ENCODE measurements around the gene MVB12B.

MVB12B gene

DNA sequence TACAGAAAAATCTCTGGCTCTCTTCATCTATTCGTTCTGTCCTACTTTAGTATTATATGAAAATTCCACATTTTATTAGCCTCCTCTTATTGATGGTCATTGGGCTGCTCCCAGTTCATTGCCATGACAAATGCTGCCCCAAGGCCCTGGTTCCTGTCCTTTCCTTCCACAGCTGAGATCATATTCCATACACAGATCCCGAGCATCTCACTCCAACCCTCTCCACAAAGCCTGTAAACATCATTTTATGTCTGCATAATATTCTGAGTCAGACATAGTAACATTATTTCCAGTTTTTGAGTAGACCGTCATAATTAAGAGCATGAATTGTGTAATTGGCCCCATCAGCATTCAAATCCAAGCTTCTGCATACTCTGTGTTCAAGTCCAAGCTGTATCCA, 86.3 kb downstream of the MVB12B start:
- DNase-seq (ENCODE audit: low spot score): no peak
- TF ChIP-seq, protein P1, sequence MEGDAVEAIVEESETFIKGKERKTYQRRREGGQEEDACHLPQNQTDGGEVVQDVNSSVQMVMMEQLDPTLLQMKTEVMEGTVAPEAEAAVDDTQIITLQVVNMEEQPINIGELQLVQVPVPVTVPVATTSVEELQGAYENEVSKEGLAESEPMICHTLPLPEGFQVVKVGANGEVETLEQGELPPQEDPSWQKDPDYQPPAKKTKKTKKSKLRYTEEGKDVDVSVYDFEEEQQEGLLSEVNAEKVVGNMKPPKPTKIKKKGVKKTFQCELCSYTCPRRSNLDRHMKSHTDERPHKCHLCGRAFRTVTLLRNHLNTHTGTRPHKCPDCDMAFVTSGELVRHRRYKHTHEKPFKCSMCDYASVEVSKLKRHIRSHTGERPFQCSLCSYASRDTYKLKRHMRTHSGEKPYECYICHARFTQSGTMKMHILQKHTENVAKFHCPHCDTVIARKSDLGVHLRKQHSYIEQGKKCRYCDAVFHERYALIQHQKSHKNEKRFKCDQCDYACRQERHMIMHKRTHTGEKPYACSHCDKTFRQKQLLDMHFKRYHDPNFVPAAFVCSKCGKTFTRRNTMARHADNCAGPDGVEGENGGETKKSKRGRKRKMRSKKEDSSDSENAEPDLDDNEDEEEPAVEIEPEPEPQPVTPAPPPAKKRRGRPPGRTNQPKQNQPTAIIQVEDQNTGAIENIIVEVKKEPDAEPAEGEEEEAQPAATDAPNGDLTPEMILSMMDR (IDR thresholded peaks at IDR 0.05; ENCODE audit: extremely low read depth, insufficient read depth, missing control alignments): no peak
- in situ Hi-C loops (cut with MboI; ENCODE audit: low pct_unique_long_range_greater_than_20kb, low sequenced_read_pairs, unreplicated experiment): no loop called here

DNA sequence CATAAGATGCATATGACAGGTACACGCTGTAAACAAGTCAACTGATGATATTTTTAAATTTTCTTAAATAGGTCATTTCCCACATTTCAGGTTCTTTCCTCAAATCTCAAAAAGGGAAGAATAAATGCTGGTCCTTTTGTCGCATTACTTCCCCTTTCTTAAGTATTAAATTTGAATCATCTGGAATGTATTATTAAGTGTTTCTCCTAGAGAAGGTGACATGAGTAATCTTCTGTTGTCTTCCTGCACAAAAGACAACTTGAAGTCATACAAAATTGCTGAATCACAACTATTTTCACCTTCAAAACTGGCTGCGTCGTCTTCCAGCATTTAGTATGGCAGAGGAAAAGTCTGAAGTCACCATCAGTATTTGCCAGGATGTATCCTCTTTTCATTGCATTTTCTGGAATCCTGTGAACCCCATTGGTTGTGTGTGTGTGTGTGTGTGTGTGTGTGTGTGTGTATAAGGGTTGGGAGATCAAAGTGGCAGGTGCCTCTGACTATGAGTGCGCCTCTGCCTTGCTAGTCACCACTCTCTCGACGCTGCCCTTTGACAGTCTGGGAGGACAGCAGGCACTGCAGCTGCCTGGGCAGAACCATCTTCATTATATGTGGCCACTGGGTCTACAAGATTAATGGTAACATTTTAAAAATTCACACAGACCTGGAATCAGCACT, 86.9 kb downstream of the MVB12B start:
- TF ChIP-seq, protein P1 (IDR thresholded peaks at IDR 0.05; ENCODE audit: extremely low read depth, insufficient read depth, missing control alignments): no peak
- no peak for DNase-seq (ENCODE audit: low spot score)
- in situ Hi-C loops (cut with MboI; ENCODE audit: low pct_unique_long_range_greater_than_20kb, low sequenced_read_pairs, unreplicated experiment): no loop called here

DNA sequence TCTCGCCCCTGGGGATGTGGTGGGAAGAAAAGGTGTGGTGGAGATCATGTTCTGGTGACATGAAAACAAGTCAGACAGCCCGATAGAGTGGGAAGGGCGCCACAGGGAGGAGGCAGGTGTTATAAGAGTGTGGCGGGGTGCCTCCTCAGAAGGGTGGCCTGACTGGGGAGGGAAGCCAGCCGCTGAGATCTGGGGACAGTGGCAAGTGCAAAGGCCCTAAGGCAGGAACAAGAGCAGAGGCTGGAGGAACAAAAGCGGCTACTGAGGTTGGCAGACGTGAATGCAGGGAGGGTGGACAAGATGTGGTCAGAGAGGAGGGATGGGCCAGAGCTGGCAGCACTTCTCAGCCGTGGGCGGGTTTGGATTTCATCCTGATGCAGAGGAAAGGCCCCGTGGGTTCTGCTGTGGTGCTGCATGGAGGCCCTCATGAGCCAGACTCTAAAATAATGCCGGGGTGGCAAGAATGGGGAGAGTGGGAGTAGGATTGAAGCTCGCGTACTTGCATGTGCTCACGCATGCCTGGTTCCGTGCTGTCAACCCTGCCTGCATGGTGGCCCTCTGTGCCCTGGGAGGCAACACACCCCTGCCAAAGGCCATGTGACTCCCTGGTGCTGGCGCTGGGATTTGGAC, 89.2 kb downstream of the MVB12B start:
- in situ Hi-C loops (cut with MboI; ENCODE audit: low pct_unique_long_range_greater_than_20kb, low sequenced_read_pairs, unreplicated experiment): no loop called here
- no peak for DNase-seq (ENCODE audit: low spot score)
- TF ChIP-seq, protein P1 (IDR thresholded peaks at IDR 0.05; ENCODE audit: extremely low read depth, insufficient read depth, missing control alignments): no peak

DNA sequence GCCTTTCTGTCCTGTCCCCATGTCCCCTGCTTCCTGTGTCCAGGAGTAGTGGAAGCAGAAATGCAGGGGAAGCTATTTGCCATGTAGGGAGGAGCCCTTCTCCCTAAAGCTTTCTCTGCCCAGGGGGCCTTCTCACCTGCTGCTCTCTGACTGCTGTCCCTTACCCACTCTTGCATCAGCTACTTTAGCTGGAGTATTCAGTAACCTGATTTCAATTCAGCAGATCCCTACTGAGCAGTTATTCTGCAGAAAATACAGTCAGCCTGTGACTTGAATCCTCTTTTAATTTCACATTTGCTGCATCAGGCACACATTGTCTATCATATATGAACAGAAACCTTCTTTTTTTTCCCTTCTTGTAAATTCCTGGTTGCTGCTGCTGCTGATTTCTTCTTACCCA, 90.4 kb downstream of the MVB12B start:
- no peak for DNase-seq (ENCODE audit: low spot score)
- TF ChIP-seq, protein P1 (IDR thresholded peaks at IDR 0.05; ENCODE audit: extremely low read depth, insufficient read depth, missing control alignments): no peak
- in situ Hi-C loops (cut with MboI; ENCODE audit: low pct_unique_long_range_greater_than_20kb, low sequenced_read_pairs, unreplicated experiment): no loop called here

DNA sequence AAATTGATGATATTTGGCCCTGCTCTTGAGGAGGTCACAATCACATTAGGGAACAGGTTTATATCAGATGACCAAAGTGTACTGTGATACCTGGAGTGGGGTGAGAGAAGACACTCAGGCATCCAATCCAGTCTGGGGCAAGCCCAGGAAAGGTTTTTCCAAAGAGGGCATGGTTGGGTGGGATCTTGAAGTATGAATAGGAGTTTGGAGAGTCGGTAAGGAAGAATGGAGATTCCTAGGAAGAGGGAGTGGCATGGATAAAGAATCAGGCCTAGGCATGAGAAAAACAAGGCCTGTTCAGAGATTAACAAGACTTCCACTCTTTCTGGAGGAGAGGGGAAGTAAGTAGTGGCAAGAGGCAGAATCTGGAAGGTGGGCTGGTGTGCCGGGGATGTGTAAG, 91.1 kb downstream of the MVB12B start:
- TF ChIP-seq, protein P1 (IDR thresholded peaks at IDR 0.05; ENCODE audit: extremely low read depth, insufficient read depth, missing control alignments): no peak
- no peak for DNase-seq (ENCODE audit: low spot score)
- in situ Hi-C loops (cut with MboI; ENCODE audit: low pct_unique_long_range_greater_than_20kb, low sequenced_read_pairs, unreplicated experiment): no loop called here

DNA sequence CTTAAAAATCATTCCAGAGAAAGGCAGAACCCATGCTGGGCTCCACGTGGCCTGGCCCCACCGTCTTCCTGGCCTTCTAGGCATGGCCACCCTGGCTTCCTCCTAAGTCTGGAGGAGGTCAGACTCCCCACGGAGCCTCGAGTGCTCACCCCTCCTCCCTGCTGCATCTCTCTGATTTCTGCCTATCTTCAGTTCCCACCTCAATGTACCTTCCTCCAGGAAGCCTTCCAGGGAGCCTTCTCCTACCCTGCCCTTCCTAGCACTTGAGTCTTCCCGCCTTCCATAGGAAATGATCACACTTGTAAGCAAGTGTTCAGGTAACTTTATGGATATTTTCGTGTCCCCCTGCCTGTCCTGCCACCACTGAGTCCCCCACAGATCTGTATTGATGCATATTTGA, 92.0 kb downstream of the MVB12B start:
- TF ChIP-seq, protein P1 (IDR thresholded peaks at IDR 0.05; ENCODE audit: extremely low read depth, insufficient read depth, missing control alignments): no peak
- in situ Hi-C loops (cut with MboI; ENCODE audit: low pct_unique_long_range_greater_than_20kb, low sequenced_read_pairs, unreplicated experiment): no loop called here
- DNase-seq (ENCODE audit: low spot score): no peak
